ENCODE data around the gene CNKSR2. TPM values are rescaled to one million over a fixed set of nuclear protein-coding genes. Genes with fewer than 3 reads are reported as not detected.

The CNKSR2 gene
- total and polyA plus RNA-seq, 4 donors: 14.1 to 37.0 (median 15.1) TPM

- H3K36me3 ChIP-seq (ENCODE audit: control insufficient read depth, insufficient read depth, low read length): no peaks in the 10 kb centered on the region
- DNase-seq (ENCODE audit: low read depth in 4 of 6, low spot score in 6 of 6): no peak
- H3K4me3 ChIP-seq (ENCODE audit: low read depth, low read length): no peak overlapping the region
- H3K4me1 ChIP-seq (ENCODE audit: control insufficient read depth, insufficient read depth, low read length): no peaks in the 10 kb centered on the region
- no peaks in the 10 kb centered on the region for H3K9me3 ChIP-seq (ENCODE audit: control insufficient read depth, insufficient read depth, low read length)
- H3K27me3 ChIP-seq (ENCODE audit: control insufficient read depth, insufficient read depth, low read length): peaks cover 2% of the 10 kb centered on the region
- WGBS (ENCODE audit: insufficient coverage): no CpG with 5 or more reads among the region's 2 CpGs
- no peak overlapping the region for H3K27ac ChIP-seq (ENCODE audit: low read depth, low read length)
Measured at GRCh38 chrX:21620234-21620633, 246.0 kb downstream of the CNKSR2 start.

- H3K9me3 ChIP-seq (ENCODE audit: control insufficient read depth, insufficient read depth, low read length): no peaks in the 10 kb centered on the region
- no peak for DNase-seq (ENCODE audit: low read depth in 4 of 6, low spot score in 6 of 6)
- H3K27me3 ChIP-seq (ENCODE audit: control insufficient read depth, insufficient read depth, low read length): no peaks in the 10 kb centered on the region
- H3K27ac ChIP-seq (ENCODE audit: low read depth, low read length): no peak overlapping the region
- no peaks in the 10 kb centered on the region for H3K4me1 ChIP-seq (ENCODE audit: control insufficient read depth, insufficient read depth, low read length)
- no peaks in the 10 kb centered on the region for H3K36me3 ChIP-seq (ENCODE audit: control insufficient read depth, insufficient read depth, low read length)
- no peak overlapping the region for H3K4me3 ChIP-seq (ENCODE audit: low read depth, low read length)
Measured at GRCh38 chrX:21623778-21624501, 249.7 kb downstream of the CNKSR2 start.

GRCh38 chrX:21632027-21632426 lies 257.8 kb downstream of the CNKSR2 start:
- H3K36me3 ChIP-seq (ENCODE audit: control insufficient read depth, insufficient read depth, low read length): no peaks in the 10 kb centered on the region
- 18% methylated on average over 2 of the region's 2 CpGs for WGBS (ENCODE audit: insufficient coverage)
- peak in 5 of 6 donors; percentile 22 to 83 (median 52) for DNase-seq (ENCODE audit: low read depth in 4 of 6, low spot score in 6 of 6)
- no peaks in the 10 kb centered on the region for H3K9me3 ChIP-seq (ENCODE audit: control insufficient read depth, insufficient read depth, low read length)
- H3K4me3 ChIP-seq (ENCODE audit: low read depth, low read length): no peak overlapping the region
- no peaks in the 10 kb centered on the region for H3K4me1 ChIP-seq (ENCODE audit: control insufficient read depth, insufficient read depth, low read length)
- H3K27ac ChIP-seq (ENCODE audit: low read depth, low read length): no peak overlapping the region
- no peaks in the 10 kb centered on the region for H3K27me3 ChIP-seq (ENCODE audit: control insufficient read depth, insufficient read depth, low read length)

- Histone ChIP-seq H3K4me1 (ENCODE audit: control insufficient read depth, insufficient read depth, low read length) (no peaks in the 10 kb centered on the region), H3K36me3 (ENCODE audit: control insufficient read depth, insufficient read depth, low read length) (no peaks in the 10 kb centered on the region), H3K4me3 (ENCODE audit: low read depth, low read length) (no peak overlapping the region), H3K27ac (ENCODE audit: low read depth, low read length) (no peak overlapping the region), H3K9me3 (ENCODE audit: control insufficient read depth, insufficient read depth, low read length) (no peaks in the 10 kb centered on the region), H3K27me3 (ENCODE audit: control insufficient read depth, insufficient read depth, low read length) (peaks cover 5% of the 10 kb centered on the region)
- no peak for DNase-seq (ENCODE audit: low read depth in 4 of 6, low spot score in 6 of 6)
- no CpG with 5 or more reads among the region's 2 CpGs for WGBS (ENCODE audit: insufficient coverage)
Measured at GRCh38 chrX:21638311-21638710, 264.1 kb downstream of the CNKSR2 start.

- peaks cover 5% of the 10 kb centered on the region for H3K27me3 ChIP-seq (ENCODE audit: control insufficient read depth, insufficient read depth, low read length)
Measured at GRCh38 chrX:21639775-21640174, 265.6 kb downstream of the CNKSR2 start.

GRCh38 chrX:21645431-21645830 lies 271.2 kb downstream of the CNKSR2 start:
- peaks cover 2% of the 10 kb centered on the region for H3K27me3 ChIP-seq (ENCODE audit: control insufficient read depth, insufficient read depth, low read length)
- H3K4me1 ChIP-seq (ENCODE audit: control insufficient read depth, insufficient read depth, low read length): no peaks in the 10 kb centered on the region
- H3K27ac ChIP-seq (ENCODE audit: low read depth, low read length): peak overlapping the region; percentile 53
- no peak overlapping the region for H3K4me3 ChIP-seq (ENCODE audit: low read depth, low read length)
- peak in 2 of 6 donors; percentile 23 to 35 for DNase-seq (ENCODE audit: low read depth in 4 of 6, low spot score in 6 of 6)
- H3K36me3 ChIP-seq (ENCODE audit: control insufficient read depth, insufficient read depth, low read length): no peaks in the 10 kb centered on the region
- no peaks in the 10 kb centered on the region for H3K9me3 ChIP-seq (ENCODE audit: control insufficient read depth, insufficient read depth, low read length)

More at GRCh38 chrX:21639775-21640174, 265.6 kb downstream of the CNKSR2 start:
- DNase-seq (ENCODE audit: low read depth in 4 of 6, low spot score in 6 of 6): no peak
- 100% methylated on average over 1 of the region's 3 CpGs for whole genome bisulfite sequencing (ENCODE audit: insufficient coverage)
- Histone ChIP-seq H3K9me3 (ENCODE audit: control insufficient read depth, insufficient read depth, low read length) (no peaks in the 10 kb centered on the region), H3K36me3 (ENCODE audit: control insufficient read depth, insufficient read depth, low read length) (no peaks in the 10 kb centered on the region), H3K4me1 (ENCODE audit: control insufficient read depth, insufficient read depth, low read length) (no peaks in the 10 kb centered on the region), H3K4me3 (ENCODE audit: low read depth, low read length) (no peak overlapping the region), H3K27ac (ENCODE audit: low read depth, low read length) (no peak overlapping the region)

- Histone ChIP-seq H3K9me3 (ENCODE audit: control insufficient read depth, insufficient read depth, low read length) (no peaks in the 10 kb centered on the region), H3K4me3 (ENCODE audit: low read depth, low read length) (no peak overlapping the region), H3K27me3 (ENCODE audit: control insufficient read depth, insufficient read depth, low read length) (peaks cover 2% of the 10 kb centered on the region), H3K27ac (ENCODE audit: low read depth, low read length) (peak overlapping the region; percentile 53), H3K4me1 (ENCODE audit: control insufficient read depth, insufficient read depth, low read length) (no peaks in the 10 kb centered on the region), H3K36me3 (ENCODE audit: control insufficient read depth, insufficient read depth, low read length) (no peaks in the 10 kb centered on the region)
- DNase-seq (ENCODE audit: low read depth in 4 of 6, low spot score in 6 of 6): peak in 1 of 6 donors; percentile 9
- WGBS (ENCODE audit: insufficient coverage): no CpG with 5 or more reads among the region's 3 CpGs
Measured at GRCh38 chrX:21645886-21646285, 271.7 kb downstream of the CNKSR2 start.

GRCh38 chrX:21655901-21656586 lies 281.8 kb downstream of the CNKSR2 start:
- H3K27me3 ChIP-seq (ENCODE audit: control insufficient read depth, insufficient read depth, low read length): peaks cover 20% of the 10 kb centered on the region
- H3K4me3 ChIP-seq (ENCODE audit: low read depth, low read length): no peak overlapping the region
- WGBS (ENCODE audit: insufficient coverage): 41% methylated on average over 74 of the region's 76 CpGs
- H3K9me3 ChIP-seq (ENCODE audit: control insufficient read depth, insufficient read depth, low read length): no peaks in the 10 kb centered on the region
- H3K27ac ChIP-seq (ENCODE audit: low read depth, low read length): no peak overlapping the region
- peaks cover 18% of the 10 kb centered on the region for H3K4me1 ChIP-seq (ENCODE audit: control insufficient read depth, insufficient read depth, low read length)
- H3K36me3 ChIP-seq (ENCODE audit: control insufficient read depth, insufficient read depth, low read length): peaks cover 19% of the 10 kb centered on the region
- no peak for DNase-seq (ENCODE audit: low read depth in 4 of 6, low spot score in 6 of 6)

GRCh38 chrX:21656587-21657317 lies 282.5 kb downstream of the CNKSR2 start:
- Histone ChIP-seq H3K4me1 (ENCODE audit: control insufficient read depth, insufficient read depth, low read length) (peaks cover 18% of the 10 kb centered on the region), H3K27me3 (ENCODE audit: control insufficient read depth, insufficient read depth, low read length) (peaks cover 20% of the 10 kb centered on the region), H3K36me3 (ENCODE audit: control insufficient read depth, insufficient read depth, low read length) (peaks cover 19% of the 10 kb centered on the region), H3K4me3 (ENCODE audit: low read depth, low read length) (no peak overlapping the region), H3K9me3 (ENCODE audit: control insufficient read depth, insufficient read depth, low read length) (no peaks in the 10 kb centered on the region), H3K27ac (ENCODE audit: low read depth, low read length) (no peak overlapping the region)
- no peak for DNase-seq (ENCODE audit: low read depth in 4 of 6, low spot score in 6 of 6)
- 62% methylated on average over 59 of the region's 61 CpGs for WGBS (ENCODE audit: insufficient coverage)

Measured in spinal cord (tissue), 10 donors.